AG04449 (cell line): ENCODE measurements around the gene ZNF365.
"Not testable (repeated sequence)": the region's sequence is repeated elsewhere in the genome, so short reads cannot be mapped to it uniquely, and the experiment has no call there.

Experiments
- CTCF ChIA-PET: fragments of 350-600 bp; formaldehyde crosslinking; extraction: SDS; loops from one replicate; lab custom pipeline; 2021; ENCODE audit warnings: antibody characterized with exemption; lab: Yijun Ruan, JAX
- POLR2A ChIA-PET: fragments of 400-600, 350-600 bp; formaldehyde crosslinking; extraction: SDS; loops from one replicate; lab custom pipeline; 2020; ENCODE audit warnings: antibody characterized with exemption, inconsistent platforms; lab: Yijun Ruan, JAX
- DNase-seq: peaks from one replicate; pipeline ENCODE4 v3.0.0-alpha.2; 2010; ENCODE audit warnings: low read depth, low spot score
- H3K4me3 ChIP-seq: 2 replicates; pipeline ENCODE4 v1.5.1; 2011; ENCODE audit warnings: low read depth, mild to moderate bottlenecking, control low read depth, low read length
- CTCF ChIP-seq: IDR thresholded peaks from one replicate; pipeline ENCODE4 v1.5.1; 2011; ENCODE audit warnings: mild to moderate bottlenecking, moderate library complexity, low read length, control low read depth, inconsistent platforms; ENCODE audit not compliant: insufficient read depth; ENCODE audit errors: missing control alignments

ZNF365 gene

GRCh38 chr10:62399211-62399610, 25.0 kb downstream of the ZNF365 start:
- POLR2A ChIA-PET = no interaction called here
- CTCF ChIA-PET = no interaction called here
- no peak for TF ChIP-seq CTCF

GRCh38 chr10:62402508-62402907, 28.3 kb downstream of the ZNF365 start:
- ChIA-PET POLR2A (interaction anchor here (0.6 kb wide), 1 partner anchor 16 kb away, joined by 3 read pairs; no protein-coding TSS in a partner anchor), CTCF (interaction anchor here (1.0 to 2.0 kb wide), 5 partner anchors 10 to 138 kb away, joined by 3 to 8 read pairs (median 5); no protein-coding TSS in a partner anchor)
- TF ChIP-seq CTCF = no peak
- no peak for DNase-seq
- no peak overlapping the region for H3K4me3 ChIP-seq

More at GRCh38 chr10:62399211-62399610, 25.0 kb downstream of the ZNF365 start:
- no peak overlapping the region for H3K4me3 ChIP-seq
- no peak for DNase-seq

- POLR2A ChIA-PET, H3K4me3 ChIP-seq, DNase-seq: not testable (repeated sequence)
- CTCF ChIA-PET = interaction anchor here (2.3 to 7.2 kb wide), 2 partner anchors 12 to 145 kb away, joined by 6 to 29 read pairs; no protein-coding TSS in a partner anchor
These were observed 36.4 kb downstream of the ZNF365 start for GRCh38 chr10:62410528-62410927.

- CTCF ChIA-PET = interaction anchor here (2.3 to 7.2 kb wide), 2 partner anchors 12 to 145 kb away, joined by 6 to 29 read pairs; no protein-coding TSS in a partner anchor
These were observed 36.8 kb downstream of the ZNF365 start for GRCh38 chr10:62410934-62411333.

GRCh38 chr10:62413048-62413447, 38.9 kb downstream of the ZNF365 start:
- DNase-seq = no peak
- no peak overlapping the region for H3K4me3 ChIP-seq
- no peak for TF ChIP-seq CTCF
- ChIA-PET POLR2A (no interaction called here), CTCF (interaction anchor here (1.0 to 7.2 kb wide), 2 partner anchors 9 to 10 kb away, joined by 3 to 29 read pairs; no protein-coding TSS in a partner anchor)

More at GRCh38 chr10:62410934-62411333, 36.8 kb downstream of the ZNF365 start:
- H3K4me3 ChIP-seq, POLR2A ChIA-PET, DNase-seq: not testable (repeated sequence)

GRCh38 chr10:62413652-62414051, 39.5 kb downstream of the ZNF365 start:
- TF ChIP-seq CTCF = no peak
- no peak for DNase-seq
- CTCF ChIA-PET = interaction anchor here (0.7 to 2.0 kb wide), 6 partner anchors 10 to 23 kb away, joined by 3 to 7 read pairs (median 3); no protein-coding TSS in a partner anchor
- no peak overlapping the region for H3K4me3 ChIP-seq
- POLR2A ChIA-PET = no interaction called here

GRCh38 chr10:62414359-62414758, 40.2 kb downstream of the ZNF365 start:
- H3K4me3 ChIP-seq = no peak overlapping the region
- TF ChIP-seq CTCF = peak; percentile 2
- no peak for DNase-seq
- POLR2A ChIA-PET = no interaction called here
- CTCF ChIA-PET = interaction anchor here (0.7 to 2.0 kb wide), 6 partner anchors 9 to 22 kb away, joined by 3 to 7 read pairs (median 3); no protein-coding TSS in a partner anchor
